Fibroblast of the aortic adventitia (primary cell): ENCODE data around the gene PEX1. TPM values are rescaled to one million over a fixed set of nuclear protein-coding genes. Genes with fewer than 3 reads are reported as not detected.
A peak's percentile ranks its signal among the peaks of the same experiment; 100 is the strongest.

ENCODE experiments used
- DNase-seq: peaks from one replicate; pipeline ENCODE4 v3.0.0-alpha.2; 2010; ENCODE audit warnings: low read depth
- H3K4me3 ChIP-seq: 2 replicates; pipeline ENCODE4 v1.5.1; 2011; ENCODE audit warnings: low read depth, mild to moderate bottlenecking, control low read depth, low read length, moderate library complexity
- total RNA-seq: library from RNA; depleted of rRNA; stranded (reverse); fragments of >200 nt; gene quantifications from 2 replicates; pipeline ENCODE4 v1.2.3, GENCODE V29; 2012; ENCODE audit warnings: low replicate concordance
- TF ChIP-seq, protein P1 (sequence below): IDR thresholded peaks from 2 replicates; pipeline ENCODE4 v1.5.1; 2011; ENCODE audit warnings: mild to moderate bottlenecking, low read length, control low read depth, inconsistent platforms; ENCODE audit not compliant: insufficient read depth

Gene PEX1
- 7.5 and 22.3 TPM in 2 replicates for total RNA-seq

DNA sequence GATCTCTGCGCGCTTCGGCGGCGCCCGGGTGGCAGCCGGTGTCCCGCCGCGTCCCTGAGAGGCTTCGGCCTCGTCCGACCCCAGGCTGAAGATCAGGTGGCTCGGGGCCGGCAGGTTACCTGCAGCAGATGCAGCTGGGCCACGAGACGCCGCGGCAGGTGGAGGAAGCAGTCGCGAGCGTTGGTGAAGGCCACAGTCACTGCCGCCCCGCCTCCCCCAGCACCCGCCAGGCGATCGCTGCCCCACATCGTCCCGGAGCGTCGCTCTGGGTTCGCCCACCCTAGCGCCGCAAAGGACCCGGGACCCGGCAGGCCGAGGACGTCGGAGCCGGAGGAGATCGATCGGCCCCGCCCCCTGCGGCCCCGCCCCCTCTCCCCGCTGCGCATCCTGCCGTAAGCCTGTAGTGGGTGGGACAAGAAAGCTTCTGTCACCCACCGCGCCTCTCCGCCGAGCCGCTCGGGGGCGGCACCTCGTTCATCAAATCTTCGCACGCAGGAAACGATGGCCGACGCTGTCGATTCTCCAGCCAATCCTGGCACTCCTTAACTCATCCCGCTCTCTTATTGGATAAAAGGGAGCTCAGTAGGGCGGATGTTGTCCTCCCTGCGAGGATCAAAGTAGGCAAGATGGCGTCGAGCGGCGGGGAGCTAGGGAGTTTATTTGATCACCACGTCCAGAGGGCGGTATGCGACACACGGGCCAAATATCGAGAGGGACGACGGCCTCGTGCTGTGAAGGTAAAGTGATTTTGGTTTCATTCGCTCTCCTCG lies at the start of gene PEX1, which contains the start of gene RBM48:
TSS of gene PEX1 (minus strand) at position 333 of the 770 bp plus-strand sequence. CDS start at position 248, 85 bp downstream.
TSS of gene RBM48 (plus strand) at position 608 of the 770 bp plus-strand sequence. CDS start at position 627, 19 bp downstream.
- TF ChIP-seq, protein P1, sequence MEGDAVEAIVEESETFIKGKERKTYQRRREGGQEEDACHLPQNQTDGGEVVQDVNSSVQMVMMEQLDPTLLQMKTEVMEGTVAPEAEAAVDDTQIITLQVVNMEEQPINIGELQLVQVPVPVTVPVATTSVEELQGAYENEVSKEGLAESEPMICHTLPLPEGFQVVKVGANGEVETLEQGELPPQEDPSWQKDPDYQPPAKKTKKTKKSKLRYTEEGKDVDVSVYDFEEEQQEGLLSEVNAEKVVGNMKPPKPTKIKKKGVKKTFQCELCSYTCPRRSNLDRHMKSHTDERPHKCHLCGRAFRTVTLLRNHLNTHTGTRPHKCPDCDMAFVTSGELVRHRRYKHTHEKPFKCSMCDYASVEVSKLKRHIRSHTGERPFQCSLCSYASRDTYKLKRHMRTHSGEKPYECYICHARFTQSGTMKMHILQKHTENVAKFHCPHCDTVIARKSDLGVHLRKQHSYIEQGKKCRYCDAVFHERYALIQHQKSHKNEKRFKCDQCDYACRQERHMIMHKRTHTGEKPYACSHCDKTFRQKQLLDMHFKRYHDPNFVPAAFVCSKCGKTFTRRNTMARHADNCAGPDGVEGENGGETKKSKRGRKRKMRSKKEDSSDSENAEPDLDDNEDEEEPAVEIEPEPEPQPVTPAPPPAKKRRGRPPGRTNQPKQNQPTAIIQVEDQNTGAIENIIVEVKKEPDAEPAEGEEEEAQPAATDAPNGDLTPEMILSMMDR: peak; percentile 36
- DNase-seq: peak; percentile 99
- peak within 1 kb of the TSS; percentile 98 for H3K4me3 ChIP-seq

DNA sequence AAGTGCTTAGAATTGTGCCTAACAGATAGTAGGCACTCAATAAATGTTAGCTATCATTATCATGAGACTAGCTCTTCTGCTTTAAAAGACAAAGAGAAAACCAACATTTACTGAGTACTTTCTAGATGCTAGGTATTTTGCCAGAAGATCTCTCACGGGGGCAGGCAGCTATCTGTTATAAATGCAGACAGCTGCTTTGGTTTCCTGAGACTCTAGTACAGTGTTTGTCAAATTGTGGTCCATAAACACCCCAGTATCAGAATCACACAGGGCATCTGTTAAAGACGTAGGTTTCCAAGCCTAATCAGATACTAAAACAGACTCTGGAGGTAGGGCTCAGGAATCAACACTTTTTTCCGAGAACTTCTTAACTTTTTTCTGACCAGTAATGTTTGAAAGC lies 48.0 kb upstream of the PEX1 start:
- H3K4me3 ChIP-seq: no peak overlapping the region
- DNase-seq: no peak
- TF ChIP-seq, protein P1: no peak

DNA sequence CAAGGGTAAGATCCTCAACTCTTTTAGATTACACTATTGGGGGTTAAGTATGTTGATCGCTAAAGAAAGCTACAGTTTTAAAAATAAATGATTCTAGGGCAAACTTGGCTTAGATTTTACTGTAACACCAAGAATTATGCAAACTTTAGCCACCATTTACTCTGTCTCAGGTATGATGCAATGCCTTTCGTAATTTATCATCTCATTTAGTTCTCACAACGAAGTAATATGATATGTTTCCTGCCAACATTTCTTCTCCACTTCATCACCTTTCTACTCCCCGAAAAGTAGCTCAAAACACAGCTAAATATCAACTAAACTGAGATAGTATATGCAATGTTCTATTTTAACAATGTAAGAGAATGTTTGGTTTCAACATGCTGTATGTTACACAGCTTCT lies 40.8 kb upstream of the PEX1 start:
- TF ChIP-seq, protein P1: no peak

DNA sequence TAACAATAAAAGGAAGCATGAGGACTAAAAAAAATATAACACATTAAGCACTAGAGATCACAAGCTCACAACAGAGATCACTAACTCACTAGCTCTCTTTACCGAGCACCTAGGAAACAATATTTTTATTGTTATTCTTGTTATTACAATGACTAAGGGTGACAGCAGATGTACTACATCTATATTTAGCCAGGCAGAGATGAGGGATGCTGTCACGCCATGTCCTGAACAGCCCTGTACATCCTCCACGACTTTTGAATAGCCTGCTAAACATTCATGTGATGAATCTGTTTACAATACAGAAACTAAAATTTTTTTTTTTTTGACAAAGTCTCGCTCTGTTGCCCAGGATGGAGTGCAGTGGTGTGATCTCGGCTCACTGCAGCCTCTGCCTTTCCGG lies 39.1 kb upstream of the PEX1 start:
- DNase-seq: peak; percentile 30
- TF ChIP-seq, protein P1: no peak
- H3K4me3 ChIP-seq: no peak overlapping the region

More for the DNA sequence above, 40.8 kb upstream of the PEX1 start:
- H3K4me3 ChIP-seq: no peak overlapping the region
- no peak for DNase-seq

DNA sequence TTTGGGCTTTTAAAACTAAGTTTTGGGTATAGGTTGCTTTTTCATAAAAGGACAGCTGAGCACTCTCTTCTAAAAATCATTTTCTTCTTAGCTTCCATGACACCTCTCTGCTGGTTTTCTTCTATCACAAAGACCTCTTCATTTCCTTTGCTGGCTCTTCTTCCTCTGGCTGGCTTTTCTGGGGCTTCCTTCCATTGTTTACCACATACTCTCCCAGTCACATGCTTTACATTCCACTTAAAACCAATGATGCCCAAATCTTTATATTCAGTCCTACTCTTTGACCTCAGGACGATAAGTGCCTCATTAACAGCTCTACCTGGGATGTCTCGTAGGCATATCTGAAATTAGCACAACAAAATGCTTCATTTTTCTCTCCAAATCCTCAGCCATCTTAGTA lies 35.0 kb upstream of the PEX1 start:
- TF ChIP-seq, protein P1: no peak
- no peak overlapping the region for H3K4me3 ChIP-seq
- no peak for DNase-seq

DNA sequence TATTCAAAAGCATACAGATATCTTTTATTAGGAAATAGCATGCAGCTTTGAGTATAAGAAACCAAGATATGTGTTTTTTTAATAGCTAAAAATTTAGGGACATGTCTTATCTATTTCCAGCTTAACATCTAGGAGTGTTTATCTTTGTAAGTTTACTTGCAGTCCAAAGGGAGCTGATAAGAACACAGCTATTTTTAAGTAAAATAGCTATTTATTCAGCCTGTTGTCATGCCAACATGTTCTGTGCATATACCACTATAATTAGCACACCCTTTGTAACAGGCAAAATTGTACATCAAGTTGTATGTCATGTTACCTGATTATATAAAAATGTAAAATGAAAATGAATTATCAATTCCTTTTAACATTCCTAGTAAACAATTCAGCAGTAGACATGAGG lies 32.3 kb upstream of the PEX1 start:
- H3K4me3 ChIP-seq: no peak overlapping the region
- no peak for DNase-seq
- TF ChIP-seq, protein P1: no peak
